GM21423 (cell line): ENCODE results near the gene L3MBTL3.
"Not testable (repeated sequence)": the region's sequence is repeated elsewhere in the genome, so short reads cannot be mapped to it uniquely, and the experiment has no call there.

Source experiments
- ATAC-seq: cut with Tn5 transposase; IDR thresholded peaks from one replicate; pipeline ENCODE4 v1.9.1; 2021; ENCODE audit warnings: mild to moderate bottlenecking, moderate library complexity; ENCODE audit not compliant: unreplicated experiment

The L3MBTL3 gene

GRCh38 chr6:130070792-130071191 is 52.4 kb downstream of the L3MBTL3 start:
- no peak for ATAC-seq

- no peak for ATAC-seq
Measured at GRCh38 chr6:130075879-130076460, 57.6 kb downstream of the L3MBTL3 start.

- ATAC-seq = no peak
Measured at GRCh38 chr6:130076512-130076911, 58.1 kb downstream of the L3MBTL3 start.

GRCh38 chr6:130090796-130091195 is 72.4 kb downstream of the L3MBTL3 start:
- ATAC-seq = no peak

GRCh38 chr6:130093546-130093945 is 75.2 kb downstream of the L3MBTL3 start:
- no peak for ATAC-seq

- no peak for ATAC-seq
Measured at GRCh38 chr6:130098317-130098716, 79.9 kb downstream of the L3MBTL3 start.

- no peak for ATAC-seq
Measured at GRCh38 chr6:130099119-130099518, 80.7 kb downstream of the L3MBTL3 start.

GRCh38 chr6:130105996-130106704 is 87.8 kb downstream of the L3MBTL3 start:
- ATAC-seq = peak; percentile 90

GRCh38 chr6:130107710-130108109 is 89.3 kb downstream of the L3MBTL3 start:
- ATAC-seq = no peak

- ATAC-seq = no peak
Measured at GRCh38 chr6:130111031-130111430, 92.7 kb downstream of the L3MBTL3 start.

GRCh38 chr6:130113201-130113710 is 94.9 kb downstream of the L3MBTL3 start:
- no peak for ATAC-seq

- ATAC-seq = peak; percentile 90
Measured at GRCh38 chr6:130115036-130115435, 96.7 kb downstream of the L3MBTL3 start.

- peak; percentile 45 for ATAC-seq
Measured at GRCh38 chr6:130116273-130116672, 97.9 kb downstream of the L3MBTL3 start.

GRCh38 chr6:130117187-130117701 is 98.9 kb downstream of the L3MBTL3 start:
- not testable (repeated sequence) for ATAC-seq

- ATAC-seq = no peak
Measured at GRCh38 chr6:130118236-130118635, 99.9 kb downstream of the L3MBTL3 start.

- ATAC-seq = no peak
Measured at GRCh38 chr6:130119211-130119610, 100.8 kb downstream of the L3MBTL3 start.

- ATAC-seq = no peak
Measured at GRCh38 chr6:130120731-130121130, 102.3 kb downstream of the L3MBTL3 start.

GRCh38 chr6:130122243-130122642 is 103.9 kb downstream of the L3MBTL3 start:
- no peak for ATAC-seq

- ATAC-seq = no peak
Measured at GRCh38 chr6:130127195-130127594, 108.8 kb downstream of the L3MBTL3 start.

- ATAC-seq = no peak
Measured at GRCh38 chr6:130128326-130128725, 109.9 kb downstream of the L3MBTL3 start.

GRCh38 chr6:130129762-130130246 is 111.4 kb downstream of the L3MBTL3 start:
- no peak for ATAC-seq

GRCh38 chr6:130132286-130132701 is 113.9 kb downstream of the L3MBTL3 start:
- ATAC-seq = peak; percentile 90
